DND-41 (cell line): ENCODE data around the gene ZSCAN4.

Experiments used
- EZH2 ChIP-seq: IDR thresholded peaks from 3 replicates; pipeline ENCODE4 v1.6.1; 2012; ENCODE audit warnings: borderline replicate concordance, low read depth, mild to moderate bottlenecking, moderate library complexity, low read length, inconsistent platforms; ENCODE audit not compliant: severe bottlenecking
- TF ChIP-seq, protein P1 (sequence below): IDR thresholded peaks from 2 replicates; pipeline ENCODE4 v1.5.1; 2012; ENCODE audit warnings: borderline replicate concordance, low read length, moderate library complexity, mild to moderate bottlenecking; ENCODE audit not compliant: poor library complexity, severe bottlenecking; ENCODE audit errors: extremely low read depth

GRCh38 chr19:57719901-57720519, 51.3 kb downstream of the ZSCAN4 start:
- TF ChIP-seq, protein P1, sequence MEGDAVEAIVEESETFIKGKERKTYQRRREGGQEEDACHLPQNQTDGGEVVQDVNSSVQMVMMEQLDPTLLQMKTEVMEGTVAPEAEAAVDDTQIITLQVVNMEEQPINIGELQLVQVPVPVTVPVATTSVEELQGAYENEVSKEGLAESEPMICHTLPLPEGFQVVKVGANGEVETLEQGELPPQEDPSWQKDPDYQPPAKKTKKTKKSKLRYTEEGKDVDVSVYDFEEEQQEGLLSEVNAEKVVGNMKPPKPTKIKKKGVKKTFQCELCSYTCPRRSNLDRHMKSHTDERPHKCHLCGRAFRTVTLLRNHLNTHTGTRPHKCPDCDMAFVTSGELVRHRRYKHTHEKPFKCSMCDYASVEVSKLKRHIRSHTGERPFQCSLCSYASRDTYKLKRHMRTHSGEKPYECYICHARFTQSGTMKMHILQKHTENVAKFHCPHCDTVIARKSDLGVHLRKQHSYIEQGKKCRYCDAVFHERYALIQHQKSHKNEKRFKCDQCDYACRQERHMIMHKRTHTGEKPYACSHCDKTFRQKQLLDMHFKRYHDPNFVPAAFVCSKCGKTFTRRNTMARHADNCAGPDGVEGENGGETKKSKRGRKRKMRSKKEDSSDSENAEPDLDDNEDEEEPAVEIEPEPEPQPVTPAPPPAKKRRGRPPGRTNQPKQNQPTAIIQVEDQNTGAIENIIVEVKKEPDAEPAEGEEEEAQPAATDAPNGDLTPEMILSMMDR = no peak
- TF ChIP-seq EZH2 = no peak
